IMR-90 (cell line): ENCODE measurements around the gene TBC1D22A. TPM values are rescaled to one million over a fixed set of nuclear protein-coding genes. Genes with fewer than 3 reads are reported as not detected.

Experiments used
- ATAC-seq: fragments of 200-7000 bp; cut with Tn5 transposase; 2 replicates; pipeline ENCODE4 v1.9.1; 2020; ENCODE audit warnings: low read depth, mild to moderate bottlenecking, moderate library complexity
- BruUV-seq: library from RNA; stranded (reverse); fragments of 400-500 nt; replicated peaks from 2 replicates; lab custom pipeline; 2021; lab: Mats Ljungman, UMichigan
- CTCF ChIA-PET: fragments of 300-600 bp; formaldehyde crosslinking; extraction: SDS; loops from one replicate; lab custom pipeline; 2021; ENCODE audit warnings: antibody characterized with exemption; lab: Yijun Ruan, JAX
- POLR2A ChIA-PET: fragments of 300-600 bp; sonication (Branson Sonifier 250); formaldehyde crosslinking; loops from one replicate; lab custom pipeline; 2022; ENCODE audit warnings: antibody characterized with exemption; ENCODE audit not compliant: unreplicated experiment; lab: Charles Lee
- DNase-seq: peaks from one replicate; pipeline ENCODE4 v3.0.0; 2013
- H2AFZ ChIP-seq: replicated peaks from 2 replicates; pipeline ENCODE3; 2013; ENCODE audit warnings: low read length, mild to moderate bottlenecking; ENCODE audit not compliant: poor library complexity
- H2AK5ac ChIP-seq: 2 replicates; pipeline ENCODE4 v1.6.1; 2013; ENCODE audit warnings: low read depth, low read length, inconsistent platforms
- H2AK9ac ChIP-seq: replicated peaks from 2 replicates; pipeline ENCODE3; 2013; ENCODE audit warnings: mild to moderate bottlenecking, low read depth, low read length, moderate library complexity; ENCODE audit not compliant: poor library complexity
- H2BK120ac ChIP-seq: 2 replicates; pipeline ENCODE4 v1.6.1; 2013; ENCODE audit warnings: low read depth, low read length, inconsistent platforms
- H2BK15ac ChIP-seq: 3 replicates; pipeline ENCODE4 v1.6.1; 2013; ENCODE audit warnings: low read depth, low read length, inconsistent platforms
- H2BK20ac ChIP-seq: 2 replicates; pipeline ENCODE4 v1.6.1; 2013; ENCODE audit warnings: low read depth, mild to moderate bottlenecking, inconsistent platforms, low read length, moderate library complexity
- H2BK5ac ChIP-seq: 2 replicates; pipeline ENCODE4 v1.6.1; 2013; ENCODE audit warnings: mild to moderate bottlenecking, low read depth, low read length, inconsistent platforms; ENCODE audit not compliant: poor library complexity, severe bottlenecking
- H3K14ac ChIP-seq: replicated peaks from 2 replicates; pipeline ENCODE4 v1.6.1; 2013; ENCODE audit warnings: low read depth, low read length, inconsistent platforms
- H3K18ac ChIP-seq: 2 replicates; pipeline ENCODE4 v1.6.1; 2013; ENCODE audit warnings: low read depth, low read length, control low read depth
- H3K23ac ChIP-seq: 2 replicates; pipeline ENCODE4 v1.6.1; 2013; ENCODE audit warnings: low read depth, low read length, inconsistent platforms
- H3K27ac ChIP-seq: 2 replicates; pipeline ENCODE4 v1.5.1; 2013; ENCODE audit warnings: mild to moderate bottlenecking, control low read depth, low read length; ENCODE audit not compliant: insufficient read depth
- H3K27me3 ChIP-seq: 2 replicates; pipeline ENCODE4 v1.6.1; 2013; ENCODE audit warnings: low read length; ENCODE audit not compliant: control insufficient read depth, insufficient read depth
- H3K36me3 ChIP-seq: 2 replicates; pipeline ENCODE4 v1.6.1; 2013; ENCODE audit warnings: low read length, mixed read lengths; ENCODE audit not compliant: control insufficient read depth, insufficient read depth
- H3K4ac ChIP-seq: 2 replicates; pipeline ENCODE4 v1.6.1; 2013; ENCODE audit warnings: low read depth, low read length, inconsistent platforms
- H3K4me1 ChIP-seq: 2 replicates; pipeline ENCODE4 v1.6.1; 2013; ENCODE audit warnings: low read length, mixed read lengths; ENCODE audit not compliant: control insufficient read depth, insufficient read depth
- H3K4me2 ChIP-seq: 2 replicates; pipeline ENCODE4 v1.6.1; 2013; ENCODE audit warnings: low read depth, mild to moderate bottlenecking, control low read depth, low read length, moderate library complexity
- H3K4me3 ChIP-seq: 2 replicates; pipeline ENCODE4 v1.5.1; 2013; ENCODE audit warnings: low read depth, mild to moderate bottlenecking, control low read depth, low read length, moderate library complexity; ENCODE audit not compliant: insufficient read depth
- H3K56ac ChIP-seq: 2 replicates; pipeline ENCODE4 v1.6.1; 2013; ENCODE audit warnings: low read length, inconsistent platforms; ENCODE audit not compliant: insufficient read depth; ENCODE audit errors: extremely low read depth
- H3K79me1 ChIP-seq, 2 experiments: 2 replicates each; pipeline ENCODE4 v1.6.1; 2013; ENCODE audit warnings: low read length in 2 of 2, inconsistent platforms in 1 of 2, low read depth in 1 of 2
- H3K9ac ChIP-seq: 2 replicates; pipeline ENCODE4 v1.6.1; 2013; ENCODE audit warnings: low read depth, low read length, control low read depth
- H3K9me1 ChIP-seq: 2 replicates; pipeline ENCODE4 v1.6.1; 2013; ENCODE audit warnings: low read length, inconsistent platforms; ENCODE audit not compliant: insufficient read depth
- H3K9me3 ChIP-seq: 2 replicates; pipeline ENCODE4 v1.6.1; 2013; ENCODE audit warnings: low read length; ENCODE audit not compliant: control insufficient read depth, insufficient read depth
- H4K20me1 ChIP-seq: 2 replicates; pipeline ENCODE4 v1.6.1; 2013; ENCODE audit warnings: low read length, inconsistent platforms; ENCODE audit not compliant: insufficient read depth
- H4K5ac ChIP-seq: 2 replicates; pipeline ENCODE4 v1.6.1; 2013; ENCODE audit warnings: mild to moderate bottlenecking, low read depth, low read length, control low read depth
- H4K8ac ChIP-seq, 2 experiments: 2 replicates each; pipeline ENCODE4 v1.6.1; 2013; ENCODE audit warnings: low read depth in 2 of 2, low read length in 2 of 2, control low read depth in 1 of 2, inconsistent platforms in 1 of 2
- H4K91ac ChIP-seq: 2 replicates; pipeline ENCODE4 v1.6.1; 2013; ENCODE audit warnings: low read depth, low read length, inconsistent platforms; ENCODE audit not compliant: insufficient read depth
- BHLHE40 ChIP-seq: fragments of 150-350 bp; IDR thresholded peaks from 2 replicates; pipeline ENCODE4 v1.6.1; 2016; ENCODE audit warnings: mild to moderate bottlenecking, low read depth, low read length
- CEBPB ChIP-seq: IDR thresholded peaks from 2 replicates; pipeline ENCODE4 v1.6.1; 2012; ENCODE audit warnings: low read depth, low read length, improper control_type of control experiment
- CTCF ChIP-seq: conservative IDR thresholded peaks from 2 replicates; pipeline ENCODE4 v1.5.1; 2012; ENCODE audit warnings: mild to moderate bottlenecking, low read depth, low read length, improper control_type of control experiment
- FOS ChIP-seq: fragments of 150-350 bp; IDR thresholded peaks from 2 replicates; pipeline ENCODE4 v1.6.1; 2016; ENCODE audit warnings: low read depth, low read length
- MXI1 ChIP-seq: IDR thresholded peaks from 2 replicates; pipeline ENCODE4 v1.6.1; 2012; ENCODE audit warnings: low read depth, mild to moderate bottlenecking, low read length, moderate library complexity, borderline replicate concordance
- RFX5 ChIP-seq: IDR thresholded peaks from 2 replicates; pipeline ENCODE4 v1.8.0; 2012; ENCODE audit warnings: low read depth, mild to moderate bottlenecking, low read length, moderate library complexity
- SMC3 ChIP-seq: fragments of 150-350 bp; IDR thresholded peaks from 2 replicates; pipeline ENCODE4 v1.6.1; 2016; ENCODE audit warnings: low read depth, mild to moderate bottlenecking, antibody characterized with exemption, low read length, moderate library complexity
- WGBS, 2 experiments: methylation state at CpG; one replicate each; pipeline versions ENCODE4 v1.1.5 to v1.1.7; 2013; ENCODE audit warnings: missing lambda C conversion rate in 2 of 2; ENCODE audit not compliant: insufficient read length in 1 of 2; ENCODE audit errors: extremely low coverage in 2 of 2; 5-methylcytosine and 5-hydroxymethylcytosine counted together
- dilution Hi-C: fragments of 300-500 bp; cut with HindIII; formaldehyde crosslinking; loops from one replicate; pipeline ENCODE4 v1.14.3; 2018; ENCODE audit warnings: low sequenced_read_pairs; ENCODE audit not compliant: unreplicated experiment
- in situ Hi-C: fragments of 300-500 bp; cut with MboI; formaldehyde crosslinking; loops from 3 replicates; pipeline ENCODE4 v1.14.3; 2019; ENCODE audit warnings: low sequenced_read_pairs, inconsistent platforms, mixed read lengths
- intact Hi-C: fragments of 100-400 bp; cut with micrococcal nuclease; formaldehyde crosslinking; loops from 2 replicates; pipeline ENCODE4 v1.10.0; 2022
- polyA plus RNA-seq, 3 experiments: library from polyadenylated mRNA; depleted of rRNA; stranded (reverse); fragments of >200 nt; gene quantifications; 2 replicates each; pipeline ENCODE4 v1.2.3, GENCODE V29; 2012; ENCODE audit warnings: low replicate concordance in 1 of 3
- total RNA-seq: library from RNA; depleted of rRNA; stranded (reverse); fragments of >200 nt; gene quantifications from 2 replicates; pipeline ENCODE4 v1.2.3, GENCODE V29; 2012

The TBC1D22A gene
- total and polyA plus RNA-seq, 2 of the 4 experiments (the other 2 are of a cell fraction): 9.0 to 16.7 TPM

GRCh38 chr22:47080100-47080499 lies 317.6 kb downstream of the TBC1D22A start:
- intact Hi-C loops (no loop called here), in situ Hi-C loops (no loop called here), dilution Hi-C loops (no loop called here)
- H2BK15ac ChIP-seq: no peak overlapping the region
- BruUV-seq: no TSS peak
- peaks cover 10% of the 10 kb centered on the region for H3K9me3 ChIP-seq
- no peaks in the 10 kb centered on the region for H3K4me1 ChIP-seq
- H3K4me2 ChIP-seq: no peak overlapping the region
- POLR2A ChIA-PET: no interaction called here
- no peaks in the 10 kb centered on the region for H3K9me1 ChIP-seq
- no peak overlapping the region for H2AK9ac ChIP-seq
- no peaks in the 10 kb centered on the region for H4K20me1 ChIP-seq
- H3K79me1 ChIP-seq: peaks cover 0 to 6% of the 10 kb centered on the region in 2 experiments; a peak in 2 of 4 replicates
- no peak overlapping the region for H3K4me3 ChIP-seq
- no peak overlapping the region for H3K14ac ChIP-seq
- no peak overlapping the region for H2BK20ac ChIP-seq
- no peak overlapping the region for H4K5ac ChIP-seq
- H2BK120ac ChIP-seq: no peak overlapping the region
- H3K4ac ChIP-seq: no peak overlapping the region
- no peaks in the 10 kb centered on the region for H3K27me3 ChIP-seq
- no peak overlapping the region for H2AK5ac ChIP-seq
- H2BK5ac ChIP-seq: no peak overlapping the region
- H4K91ac ChIP-seq: no peak overlapping the region
- no peak overlapping the region for H2AFZ ChIP-seq
- H3K27ac ChIP-seq: no peak overlapping the region
- H4K8ac ChIP-seq: no peak overlapping the region
- no CpG with 5 or more reads among the region's 3 CpGs for WGBS, 2 experiments
- CTCF ChIA-PET: no interaction called here
- ATAC-seq (no peak), DNase-seq (no peak)
- no peaks in the 10 kb centered on the region for H3K36me3 ChIP-seq
- no peak overlapping the region for H3K56ac ChIP-seq
- H3K23ac ChIP-seq: no peak overlapping the region
- H3K9ac ChIP-seq: no peak overlapping the region
- H3K18ac ChIP-seq: no peak overlapping the region
- TF ChIP-seq FOS (no peak), CTCF (no peak), CEBPB (no peak), SMC3 (no peak), MXI1 (no peak), RFX5 (no peak), BHLHE40 (no peak)
